ENCODE data around the gene ZNF407.

GRCh38 chr18:75074196-75075015, 476.7 kb downstream of the ZNF407 start:
- no peak for TF ChIP-seq CTCF (IDR thresholded peaks at IDR 0.05; ENCODE audit: low read depth, low read length, poor library complexity, severe bottlenecking)
- TF ChIP-seq EZH2phosphoT487 (IDR thresholded peaks at IDR 0.05; ENCODE audit: borderline replicate concordance, low read length) = no peak
